A549 (cell line): Measurements from ENCODE around the gene TBL1XR1. TPM values are rescaled to one million over a fixed set of nuclear protein-coding genes. Genes with fewer than 3 reads are reported as not detected.

Source experiments
- ATAC-seq, 2 experiments: fragments of 200-7000 bp in 1 of 2; fragments of >200 bp in 1 of 2; cut with Nextera tagmentation in 1 of 2; cut with Tn5 transposase in 1 of 2; 3 replicates each; pipeline versions ENCODE4 v1.8.0 to v1.9.1; 2018 to 2020; ENCODE audit warnings: mild to moderate bottlenecking in 1 of 2, moderate library complexity in 1 of 2
- CTCF ChIA-PET: fragments of 300-600 bp; sonication (Branson Sonifier 250); formaldehyde crosslinking; extraction: SDS; loops from one replicate; lab custom pipeline; 2021; ENCODE audit warnings: antibody characterized with exemption, inconsistent platforms; lab: Yijun Ruan, JAX
- POLR2A ChIA-PET: fragments of 350-600 bp; formaldehyde crosslinking; extraction: SDS; loops from one replicate; lab custom pipeline; 2021; ENCODE audit warnings: antibody characterized with exemption, inconsistent platforms; lab: Yijun Ruan, JAX
- DNase-seq, 2 experiments: peaks; one replicate each; pipeline versions ENCODE4 v3.0.0 to v3.0.0-alpha.2; 2011 to 2016; ENCODE audit warnings: low read depth in 1 of 2, low spot score in 1 of 2
- FAIRE-seq: peaks from 2 replicates; lab custom pipeline; 2011; peaks lifted over from hg19 to GRCh38; lab: Jason Lieb, UNC
- H3K27ac ChIP-seq, 2 experiments: fragments of >200 bp; sonication (Bioruptor Twin); formaldehyde crosslinking; 3 replicates each; pipeline ENCODE4 v1.5.1; 2016 to 2017
- H3K4me1 ChIP-seq: fragments of >200 bp; sonication (Bioruptor Twin); formaldehyde crosslinking; 3 replicates; pipeline ENCODE4 v1.6.1; 2016
- H3K4me2 ChIP-seq: fragments of >200 bp; sonication (Bioruptor Twin); formaldehyde crosslinking; 3 replicates; pipeline ENCODE4 v1.6.1; 2016
- H3K4me3 ChIP-seq: fragments of >200 bp; sonication (Bioruptor Twin); formaldehyde crosslinking; 3 replicates; pipeline ENCODE4 v1.5.1; 2016
- H3K9me3 ChIP-seq: fragments of >200 bp; sonication (Bioruptor Twin); formaldehyde crosslinking; 3 replicates; pipeline ENCODE4 v1.6.1; 2016
- BCL3 ChIP-seq: fragments of >200 bp; sonication (Bioruptor Twin); formaldehyde crosslinking; IDR thresholded peaks from 3 replicates; pipeline ENCODE4 v1.6.1; 2016
- CBX2 ChIP-seq: fragments of 200-600 bp; sonication (generic); IDR thresholded peaks from 2 replicates; pipeline ENCODE4 v1.6.1; 2016; ENCODE audit warnings: low read depth, mild to moderate bottlenecking, borderline replicate concordance
- CHD2 ChIP-seq: fragments of 150-350 bp; IDR thresholded peaks from 2 replicates; pipeline ENCODE4 v1.6.1; 2014; ENCODE audit warnings: low read length; ENCODE audit not compliant: partially characterized antibody
- CHD4 ChIP-seq: fragments of 200-600 bp; sonication (generic); IDR thresholded peaks from 2 replicates; pipeline ENCODE4 v1.6.1; 2016; ENCODE audit warnings: antibody characterized with exemption, mild to moderate bottlenecking, borderline replicate concordance
- E2F6 ChIP-seq: IDR thresholded peaks from 2 replicates; pipeline ENCODE4 v1.6.1; 2012; ENCODE audit warnings: low read depth, borderline replicate concordance
- EHF ChIP-seq: fragments of 250-450 bp; sonication (Bioruptor Pico); IDR thresholded peaks from 2 replicates; pipeline ENCODE4 v1.5.0; 2020; ENCODE audit warnings: mild to moderate bottlenecking
- EHMT2 ChIP-seq: fragments of 200-600 bp; sonication (generic); IDR thresholded peaks from 2 replicates; pipeline ENCODE4 v1.6.1; 2016; ENCODE audit warnings: antibody characterized with exemption, low read depth, mild to moderate bottlenecking, moderate library complexity
- ELK1 ChIP-seq: fragments of 150-350 bp; IDR thresholded peaks from 2 replicates; pipeline ENCODE4 v1.6.1; 2014; ENCODE audit warnings: low read depth, mild to moderate bottlenecking, low read length
- ESRRA ChIP-seq: fragments of 150-350 bp; IDR thresholded peaks from 2 replicates; pipeline ENCODE4 v1.6.1; 2014; ENCODE audit warnings: mild to moderate bottlenecking, low read length, borderline replicate concordance
- FOSB ChIP-seq: fragments of 250-450 bp; sonication (Bioruptor Pico); IDR thresholded peaks from 2 replicates; pipeline ENCODE4 v1.5.0; 2020; ENCODE audit warnings: mild to moderate bottlenecking, moderate library complexity
- FOSL2 ChIP-seq, 2 experiments: fragments of 450-650 bp in 1 of 2; fragments of >200 bp in 1 of 2; sonication (Bioruptor Twin) in 1 of 2; formaldehyde crosslinking; IDR thresholded peaks; 2 replicates each; pipeline versions ENCODE4 v1.5.0 to v1.6.1; 2016 to 2020; ENCODE audit warnings: mild to moderate bottlenecking in 1 of 2, moderate library complexity in 1 of 2
- GATA3 ChIP-seq: IDR thresholded peaks from 2 replicates; pipeline ENCODE4 v1.6.1; 2012; ENCODE audit warnings: borderline replicate concordance
- HES2 ChIP-seq: fragments of >200 bp; sonication (Bioruptor Twin); formaldehyde crosslinking; IDR thresholded peaks from 2 replicates; pipeline ENCODE4 v1.6.1; 2016
- HEYL ChIP-seq: fragments of 250-450 bp; sonication (Bioruptor Pico); IDR thresholded peaks from 2 replicates; pipeline ENCODE4 v1.8.0; 2021; ENCODE audit warnings: mild to moderate bottlenecking, moderate library complexity
- HOXB5 ChIP-seq: fragments of 250-450 bp; sonication (Bioruptor Pico); IDR thresholded peaks from 2 replicates; pipeline ENCODE4 v1.5.0; 2020; ENCODE audit warnings: mild to moderate bottlenecking, moderate library complexity
- JUNB ChIP-seq: fragments of >200 bp; sonication (Bioruptor Twin); formaldehyde crosslinking; IDR thresholded peaks from 2 replicates; pipeline ENCODE4 v1.6.1; 2016
- KDM1A ChIP-seq: fragments of 200-600 bp; sonication (generic); IDR thresholded peaks from 2 replicates; pipeline ENCODE4 v1.6.1; 2016; ENCODE audit warnings: low read depth, mild to moderate bottlenecking
- MAZ ChIP-seq: fragments of 150-350 bp; IDR thresholded peaks from 2 replicates; pipeline ENCODE4 v1.6.1; 2014; ENCODE audit warnings: antibody characterized with exemption, low read depth, low read length, borderline replicate concordance
- NFE2L2 ChIP-seq: fragments of 150-350 bp; conservative IDR thresholded peaks from 2 replicates; pipeline ENCODE4 v1.6.1; 2014; ENCODE audit warnings: low read length
- POLR2AphosphoS2 ChIP-seq: conservative IDR thresholded peaks from 2 replicates; pipeline ENCODE4 v1.6.1; 2012; ENCODE audit warnings: low read length, improper control_type of control experiment, inconsistent platforms
- RAD21 ChIP-seq, 2 experiments: fragments of >200 bp in 1 of 2; sonication (Bioruptor Twin) in 1 of 2; formaldehyde crosslinking in 1 of 2; IDR thresholded peaks in 1 of 2; conservative IDR thresholded peaks in 1 of 2; 2 replicates in 1 of 2; 3 replicates in 1 of 2; pipeline ENCODE4 v1.6.1; 2012 to 2018; ENCODE audit warnings: inconsistent platforms in 1 of 2
- RARB ChIP-seq: fragments of 250-450 bp; sonication (Bioruptor Pico); IDR thresholded peaks from 2 replicates; pipeline ENCODE4 v1.8.0; 2021; ENCODE audit warnings: mild to moderate bottlenecking, moderate library complexity
- RCOR1 ChIP-seq: fragments of 150-350 bp; IDR thresholded peaks from 2 replicates; pipeline ENCODE4 v1.6.1; 2014; ENCODE audit warnings: antibody characterized with exemption, low read length, low read depth
- REST ChIP-seq: fragments of 200-600 bp; sonication (generic); IDR thresholded peaks from 2 replicates; pipeline ENCODE4 v1.6.1; 2016; ENCODE audit warnings: antibody characterized with exemption, mild to moderate bottlenecking, moderate library complexity
- RFX5 ChIP-seq: fragments of 450-650 bp; IDR thresholded peaks from 2 replicates; pipeline ENCODE4 v1.7.1; 2014; ENCODE audit warnings: antibody characterized with exemption, mild to moderate bottlenecking, moderate library complexity
- RNF2 ChIP-seq: fragments of 200-600 bp; sonication (generic); IDR thresholded peaks from 2 replicates; pipeline ENCODE4 v1.6.1; 2016; ENCODE audit warnings: low read depth, mild to moderate bottlenecking, antibody characterized with exemption, moderate library complexity, borderline replicate concordance
- TP53 ChIP-seq: fragments of 250-450 bp; sonication (Bioruptor Pico); IDR thresholded peaks from 2 replicates; pipeline ENCODE4 v1.5.0; 2021; ENCODE audit warnings: mild to moderate bottlenecking, moderate library complexity
- ZFP36 ChIP-seq: fragments of 450-650 bp; IDR thresholded peaks from 2 replicates; pipeline ENCODE4 v1.6.1; 2014; ENCODE audit warnings: borderline replicate concordance; ENCODE audit not compliant: partially characterized antibody
- ZNF302 ChIP-seq: fragments of 250-450 bp; sonication (Bioruptor Pico); IDR thresholded peaks from 2 replicates; pipeline ENCODE4 v1.9.0; 2021; ENCODE audit warnings: inconsistent platforms, mild to moderate bottlenecking, moderate library complexity
- ZSCAN20 ChIP-seq: fragments of 250-450 bp; sonication (Bioruptor Pico); IDR thresholded peaks from 2 replicates; pipeline ENCODE4 v1.8.0; 2022; ENCODE audit warnings: mild to moderate bottlenecking, moderate library complexity
- WGBS: methylation state at CpG from one replicate; pipeline ENCODE4 v1.1.6; 2017; ENCODE audit errors: missing lambda C conversion rate; 5-methylcytosine and 5-hydroxymethylcytosine counted together
- polyA plus RNA-seq, 4 experiments: library from polyadenylated mRNA; depleted of rRNA in 3 of 4; stranded (reverse); fragments of >200 nt; fragmentation: RNase III in 1 of 4; extraction: RNeasy Plus Mini Kit Qiagen cat#74134 plus additional on column Dnase treatment in 1 of 4; gene quantifications; 2 replicates in 3 of 4; 3 replicates in 1 of 4; pipeline ENCODE4 v1.2.3, GENCODE V29; 2011 to 2017

TBL1XR1 gene
- polyA plus RNA-seq, 2 of the 4 experiments (the other 2 are of a cell fraction), result 41.4 to 106 TPM

- Histone ChIP-seq H3K4me1 (peaks cover 11% of the 10 kb centered on the region; the same call in 2 of the 3 replicates), H3K4me2 (no peak overlapping the region), H3K9me3 (no peaks in the 10 kb centered on the region), H3K27ac (no peak overlapping the region)
- ATAC-seq, result no peak
- no peak for DNase-seq
- 98% methylated on average over 8 of the region's 8 CpGs for WGBS
- no peak for FAIRE-seq
- ChIA-PET POLR2A (no interaction called here), CTCF (no interaction called here)
- TF ChIP-seq TP53 (CRISPR knock-in tag) (no peak), RNF2 (no peak), CHD4 (no peak), HES2 (no peak), JUNB (no peak), ESRRA (no peak), KDM1A (no peak), NFE2L2 (no peak), RAD21 (conservative IDR thresholded peaks at IDR 0.05 in 1 of 2, IDR thresholded peaks at IDR 0.05 in 1 of 2) (no peak), ELK1 (no peak), CHD2 (no peak), ZFP36 (no peak), RFX5 (no peak), RARB (CRISPR knock-in tag) (no peak), EHF (no peak), FOSB (CRISPR knock-in tag) (no peak), E2F6 (no peak)
- TF ChIP-seq, all 56 proteins: peak for 0
- no peak overlapping the region for H3K4me3 ChIP-seq
Observed at GRCh38 chr3:177158461-177158860, 38.8 kb downstream of the TBL1XR1 start.

- WGBS, result 91% methylated on average over 4 of the region's 4 CpGs
- CTCF ChIA-PET, result no interaction called here
- FAIRE-seq, result no peak
- Histone ChIP-seq H3K27ac (no peak overlapping the region), H3K9me3 (no peaks in the 10 kb centered on the region), H3K4me3 (no peak overlapping the region), H3K4me1 (peaks cover 16% of the 10 kb centered on the region; the same call in 2 of the 3 replicates), H3K4me2 (no peak overlapping the region)
- ATAC-seq, result no peak
- POLR2A ChIA-PET, result no interaction called here
- no peak for TF ChIP-seq HOXB5 (CRISPR knock-in tag)
- DNase-seq, result no peak
Observed at GRCh38 chr3:177157492-177157891, 39.8 kb downstream of the TBL1XR1 start.

- Histone ChIP-seq H3K9me3 (no peaks in the 10 kb centered on the region), H3K4me3 (no peak overlapping the region), H3K4me2 (0 out of 3 replicates have a peak overlapping the region, but pooled peaks have one; percentile 19), H3K27ac (no peak overlapping the region), H3K4me1 (peaks cover 41% of the 10 kb centered on the region)
- ChIA-PET CTCF (no interaction called here), POLR2A (no interaction called here)
- FAIRE-seq (no peak), DNase-seq (no peak), ATAC-seq (no peak)
- WGBS, result 78% methylated on average over 3 of the region's 3 CpGs
- TF ChIP-seq FOSL2 (IDR thresholded peaks at IDR 0.05) (no peak), FOSL2 (CRISPR knock-in tag; IDR thresholded peaks at IDR 0.05) (no peak), MAZ (no peak), HEYL (CRISPR knock-in tag) (no peak), ZNF302 (CRISPR knock-in tag) (no peak), REST (no peak), CHD2 (no peak), POLR2AphosphoS2 (no peak), GATA3 (no peak), CBX2 (no peak), ZFP36 (no peak), BCL3 (no peak), EHMT2 (no peak), RCOR1 (no peak), ZSCAN20 (CRISPR knock-in tag) (no peak)
Observed at GRCh38 chr3:177154733-177155132, 42.5 kb downstream of the TBL1XR1 start.
